HEK293T (cell line): ENCODE results near the gene U2AF2.

Experiments
- ARNT ChIP-seq: fragments of 450-650 bp; IDR thresholded peaks from 2 replicates; pipeline ENCODE4 v1.6.1; 2017; ENCODE audit warnings: mild to moderate bottlenecking
- BHLHE40 ChIP-seq: fragments of 450-650 bp; IDR thresholded peaks from 2 replicates; pipeline ENCODE4 v1.6.1; 2016; ENCODE audit warnings: mild to moderate bottlenecking, moderate library complexity, borderline replicate concordance
- FOXA1 ChIP-seq: fragments of 450-650 bp; IDR thresholded peaks from 2 replicates; pipeline ENCODE4 v1.6.1; 2016; ENCODE audit warnings: mild to moderate bottlenecking
- FOXM1 ChIP-seq: fragments of 450-650 bp; IDR thresholded peaks from 2 replicates; pipeline ENCODE4 v1.6.1; 2017; ENCODE audit warnings: mild to moderate bottlenecking, borderline replicate concordance
- NFRKB ChIP-seq: fragments of 450-650 bp; IDR thresholded peaks from 2 replicates; pipeline ENCODE4 v1.6.1; 2016; ENCODE audit warnings: mild to moderate bottlenecking, moderate library complexity
- PKNOX1 ChIP-seq: fragments of 450-650 bp; IDR thresholded peaks from 2 replicates; pipeline ENCODE4 v1.6.1; 2016
- SP1 ChIP-seq: fragments of 450-650 bp; IDR thresholded peaks from 2 replicates; pipeline ENCODE4 v1.6.1; 2017
- SUZ12 ChIP-seq: fragments of 450-650 bp; IDR thresholded peaks from 2 replicates; pipeline ENCODE4 v1.6.1; 2016; ENCODE audit warnings: mild to moderate bottlenecking
- TARDBP ChIP-seq: fragments of 450-650 bp; IDR thresholded peaks from 2 replicates; pipeline ENCODE4 v1.6.1; 2016

GRCh38 chr19:55649268-55650125, 5.3 kb upstream of the U2AF2 start:
- TF ChIP-seq BHLHE40 (no peak), SP1 (no peak), FOXM1 (no peak), SUZ12 (no peak), TARDBP (no peak), FOXA1 (no peak), NFRKB (no peak), ARNT (no peak), PKNOX1 (no peak)
